ENCODE results near the gene DCAF7. TPM values are rescaled to one million over a fixed set of nuclear protein-coding genes. Genes with fewer than 3 reads are reported as not detected.

Gene DCAF7
- polyA plus RNA-seq, 1 of the 3 experiments (the other 2 are of a cell fraction): 63.5 TPM

- TF ChIP-seq REST (IDR thresholded peaks at IDR 0.05; ENCODE audit: low read depth, low read length) (no peak), TEAD4 (IDR thresholded peaks at IDR 0.05; ENCODE audit: borderline replicate concordance, insufficient read depth) (no peak), NRF1 (IDR thresholded peaks at IDR 0.05; ENCODE audit: low read depth, low read length) (no peak), RCOR1 (IDR thresholded peaks at IDR 0.05; ENCODE audit: low read length) (no peak), USF1 (IDR thresholded peaks at IDR 0.05; ENCODE audit: borderline replicate concordance, low read depth) (no peak), MEF2A (IDR thresholded peaks at IDR 0.05; ENCODE audit: borderline replicate concordance, low read depth) (no peak), RAD21 (IDR thresholded peaks at IDR 0.05; ENCODE audit: low read length) (no peak)
These were observed 6.4 kb upstream of the DCAF7 start (continued) for GRCh38 chr17:63543822-63544420.

GRCh38 chr17:63544467-63545301, 5.6 kb upstream of the DCAF7 start:
- CTCF ChIA-PET: interaction anchor here (0.6 to 4.5 kb wide), 18 partner anchors 10 to 120 kb away, joined by 3 to 28 read pairs (median 4); no protein-coding TSS in a partner anchor
- no peak overlapping the region for H2AFZ ChIP-seq (ENCODE audit: low read depth)
- POLR2A ChIA-PET: interaction anchor here (0.5 to 2.3 kb wide), 4 partner anchors 45 to 963 kb away, joined by 3 to 8 read pairs (median 3); no protein-coding TSS in a partner anchor
- H3K4me2 ChIP-seq: no peak overlapping the region
- no peaks in the 10 kb centered on the region for H3K9me3 ChIP-seq
- H3K9me2 ChIP-seq: no peaks in the 10 kb centered on the region
- H3F3A ChIP-seq (replicated peaks; ENCODE audit: insufficient read depth): peaks cover 11% of the 10 kb centered on the region
- TF ChIP-seq POLR2AphosphoS5 (IDR thresholded peaks at IDR 0.05; ENCODE audit: low read depth, low read length) (no peak), MEF2A (IDR thresholded peaks at IDR 0.05; ENCODE audit: borderline replicate concordance, low read depth) (no peak), NFIC (IDR thresholded peaks at IDR 0.05; ENCODE audit: borderline replicate concordance) (no peak)
- H3K27me3 ChIP-seq (ENCODE audit: insufficient read depth): no peaks in the 10 kb centered on the region
- 72% methylated on average over 9 of the region's 13 CpGs for WGBS (ENCODE audit: low lambda C conversion rate)
- no peaks in the 10 kb centered on the region for H4K20me1 ChIP-seq (ENCODE audit: insufficient read depth)
- no peak overlapping the region for H3K4me3 ChIP-seq (ENCODE audit: low read depth in 2 of 2, low read length in 1 of 2)
- H3K36me3 ChIP-seq (replicated peaks in 1 of 2; ENCODE audit: control insufficient read depth in 1 of 2, insufficient read depth in 2 of 2, low read length in 1 of 2): no peaks in the 10 kb centered on the region
- H3K4me1 ChIP-seq (ENCODE audit: control insufficient read depth in 1 of 2, insufficient read depth in 2 of 2, low read depth in 1 of 2, low read length in 1 of 2): peaks cover 0 to 32% of the 10 kb centered on the region in 2 experiments; a peak in 2 of 4 replicates
- peak; percentile 22 for DNase-seq
- H3K9ac ChIP-seq: no peak overlapping the region
- H3K27ac ChIP-seq (ENCODE audit: low read depth in 2 of 2, low read length in 1 of 2): no peak overlapping the region
- H3K79me2 ChIP-seq (ENCODE audit: insufficient read depth): peaks cover 12% of the 10 kb centered on the region

Data from SK-N-SH (cell line).